ENCODE results near the gene ZC3H10.
A peak's percentile ranks its signal among the peaks of the same experiment; 100 is the strongest.

ZC3H10 gene

DNA sequence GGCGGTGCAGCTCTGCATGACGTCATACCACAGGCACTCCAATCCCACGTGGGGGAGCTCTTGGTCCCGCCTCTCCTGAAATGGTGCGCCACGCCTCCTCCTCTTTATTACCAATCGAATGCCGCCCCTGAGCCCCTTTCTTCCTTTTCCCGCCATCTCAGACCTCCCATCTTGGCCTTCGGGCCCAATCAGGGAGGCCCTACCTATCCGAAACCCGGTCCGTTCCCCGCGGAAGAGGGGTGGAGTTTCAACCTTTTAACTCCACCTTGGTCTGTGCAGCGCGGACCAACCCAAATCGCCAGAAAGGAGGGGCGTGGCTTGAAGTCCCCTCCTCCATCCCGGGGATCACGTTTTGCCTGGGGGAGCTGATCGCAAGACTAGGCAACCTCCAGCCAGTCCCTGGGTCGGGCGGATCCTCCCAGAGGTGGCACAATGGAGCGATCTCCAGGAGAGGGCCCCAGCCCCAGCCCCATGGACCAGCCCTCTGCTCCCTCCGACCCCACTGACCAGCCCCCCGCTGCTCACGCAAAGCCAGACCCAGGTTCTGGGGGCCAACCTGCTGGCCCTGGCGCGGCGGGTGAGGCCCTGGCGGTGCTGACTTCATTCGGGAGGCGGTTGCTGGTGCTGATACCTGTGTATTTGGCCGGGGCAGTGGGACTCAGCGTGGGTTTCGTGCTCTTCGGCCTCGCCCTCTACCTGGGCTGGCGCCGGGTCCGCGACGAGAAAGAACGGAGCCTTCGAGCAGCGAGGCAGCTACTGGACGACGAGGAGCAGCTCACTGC is 10.0 kb downstream of the ZC3H10 start, which contains the start of gene ESYT1:
TSS of gene ESYT1 (plus strand) at position 380 of the 782 bp plus-strand sequence. CDS start at position 433, 53 bp downstream.
- peak; percentile 97 for DNase-seq (ENCODE audit: low read depth)

DNA sequence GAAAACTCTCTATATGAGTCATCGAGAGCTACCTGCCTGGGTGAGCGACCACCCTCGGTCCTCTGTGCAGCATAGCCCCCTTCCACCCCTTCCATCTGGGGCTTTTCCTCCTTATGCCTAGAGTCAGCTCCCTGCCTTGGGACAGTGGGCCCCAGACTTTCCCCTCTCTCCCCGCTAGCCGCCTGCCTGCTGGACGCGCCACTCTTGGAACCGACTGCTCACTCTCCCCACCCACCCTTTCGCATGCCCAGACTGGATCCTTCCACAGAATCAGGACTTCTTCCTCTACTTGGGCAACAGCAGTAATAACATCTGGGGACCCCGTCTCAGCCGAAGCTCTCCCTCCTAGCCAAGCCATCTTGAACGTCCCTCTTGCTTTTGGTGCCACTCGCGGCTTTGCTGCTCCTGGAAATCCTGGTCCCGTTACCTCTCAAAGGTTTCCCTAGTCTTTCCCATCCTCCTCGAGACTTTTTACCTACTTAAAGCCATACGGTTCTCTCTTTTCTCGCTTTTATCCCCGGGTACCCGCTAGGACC is 10.7 kb downstream of the ZC3H10 start:
- DNase-seq (ENCODE audit: low read depth): no peak

- peak; percentile 50 for DNase-seq (ENCODE audit: low read depth)
Observed at GRCh38 chr12:56129206-56129941, 11.3 kb downstream of the ZC3H10 start.

DNA sequence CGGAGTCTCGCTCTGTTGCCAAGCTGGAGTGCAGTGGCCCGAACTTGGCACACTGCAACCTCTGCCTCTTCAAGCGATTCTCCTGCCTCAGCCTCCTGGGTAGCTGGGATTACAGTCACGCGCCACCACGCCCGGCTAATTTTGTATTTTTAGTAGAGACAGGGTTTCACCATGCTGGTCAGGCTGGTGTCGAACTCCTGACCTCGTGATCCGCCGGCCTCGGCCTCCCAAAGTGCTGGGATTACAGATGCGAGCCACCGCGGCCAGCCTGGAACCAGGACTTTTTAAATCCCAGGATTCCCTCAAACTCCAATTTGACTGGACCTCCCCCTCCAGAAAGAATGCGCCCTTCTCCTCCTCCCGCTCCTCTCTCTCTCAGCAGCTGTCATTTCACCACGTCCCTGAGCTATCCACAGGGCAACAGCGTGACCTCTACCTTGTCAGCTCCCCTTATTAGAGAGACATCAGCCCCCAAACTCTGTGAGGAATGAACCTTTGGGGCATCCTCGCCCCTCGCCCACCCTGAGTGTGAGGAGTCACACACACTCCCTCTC is 12.0 kb downstream of the ZC3H10 start:
- no peak for DNase-seq (ENCODE audit: low read depth)

- no peak for DNase-seq (ENCODE audit: low read depth)
Observed at GRCh38 chr12:56130876-56131275, 12.8 kb downstream of the ZC3H10 start.

- DNase-seq (ENCODE audit: low read depth): no peak
Observed at GRCh38 chr12:56134897-56135296, 16.8 kb downstream of the ZC3H10 start.

DNA sequence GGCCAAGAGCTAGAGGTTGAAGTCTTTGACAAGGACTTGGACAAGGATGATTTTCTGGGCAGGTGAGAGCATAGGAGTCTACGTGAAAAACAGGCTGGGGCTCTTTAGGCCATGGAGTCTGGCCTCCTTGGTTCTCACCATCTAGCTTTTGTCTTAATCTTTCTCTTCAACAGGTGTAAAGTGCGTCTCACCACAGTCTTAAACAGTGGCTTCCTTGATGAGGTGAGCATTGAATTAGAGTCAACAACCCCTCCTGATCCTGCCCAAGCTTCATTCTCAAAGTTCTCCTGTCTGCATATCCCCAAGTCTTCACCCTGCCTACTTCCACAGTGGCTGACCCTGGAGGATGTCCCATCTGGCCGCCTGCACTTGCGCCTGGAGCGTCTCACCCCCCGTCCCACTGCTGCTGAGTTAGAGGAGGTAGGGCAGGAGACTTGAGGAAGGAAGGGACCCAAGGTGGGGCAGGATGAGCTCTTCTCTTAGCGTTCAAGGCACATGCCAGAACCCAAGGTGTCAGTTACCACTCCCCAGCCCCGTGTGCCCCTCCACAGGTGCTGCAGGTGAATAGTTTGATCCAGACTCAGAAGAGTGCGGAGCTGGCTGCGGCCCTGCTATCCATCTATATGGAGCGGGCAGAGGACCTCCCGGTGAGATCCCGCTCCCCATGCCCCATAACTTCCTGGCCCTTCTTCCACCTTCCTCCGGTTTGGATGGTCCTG is 19.9 kb downstream of the ZC3H10 start:
- no peak for DNase-seq (ENCODE audit: low read depth)

DNA sequence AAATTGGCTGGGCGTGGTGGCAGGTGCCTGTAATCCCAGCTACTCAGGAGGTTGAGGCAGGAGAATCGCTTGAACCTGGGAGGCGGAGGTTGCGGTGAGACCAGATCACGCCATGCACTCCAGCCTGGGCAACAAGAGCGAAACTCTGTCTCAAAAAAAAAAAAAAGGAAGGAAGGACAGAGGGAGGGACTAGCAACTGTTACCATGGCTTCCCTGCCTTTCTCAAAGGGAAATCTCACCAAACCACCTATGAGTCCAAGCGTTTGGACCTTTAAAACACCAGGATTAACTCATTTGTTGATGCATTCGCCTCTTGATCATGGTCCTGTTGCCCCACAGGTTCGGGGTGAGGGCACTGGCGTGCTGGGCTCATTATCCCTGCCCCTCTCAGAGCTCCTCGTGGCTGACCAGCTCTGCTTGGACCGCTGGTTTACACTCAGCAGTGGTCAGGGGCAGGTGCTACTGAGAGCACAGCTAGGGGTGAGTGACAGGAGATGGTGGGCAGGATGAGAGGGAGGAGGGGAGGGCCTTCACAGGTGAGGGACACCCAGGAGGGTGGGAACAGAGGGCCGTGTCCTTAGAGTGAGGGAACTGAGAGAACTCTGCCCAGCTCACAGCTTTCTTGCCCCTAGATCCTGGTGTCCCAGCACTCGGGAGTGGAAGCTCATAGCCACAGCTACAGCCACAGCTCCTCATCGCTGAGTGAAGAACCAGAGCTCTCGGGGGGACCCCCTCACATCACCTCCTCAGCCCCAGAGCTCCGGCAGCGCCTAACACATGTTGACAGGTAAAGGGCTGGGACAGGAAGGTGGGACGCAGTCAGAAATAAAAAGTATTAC is 24.1 kb downstream of the ZC3H10 start:
- DNase-seq (ENCODE audit: low read depth): no peak

- DNase-seq (ENCODE audit: low read depth): no peak
Observed at GRCh38 chr12:56143217-56143616, 25.2 kb downstream of the ZC3H10 start.

- no peak for DNase-seq (ENCODE audit: low read depth)
Observed at GRCh38 chr12:56143870-56144269, 25.8 kb downstream of the ZC3H10 start.

GRCh38 chr12:56145217-56145616 is 27.2 kb downstream of the ZC3H10 start:
- DNase-seq (ENCODE audit: low read depth): no peak

DNA sequence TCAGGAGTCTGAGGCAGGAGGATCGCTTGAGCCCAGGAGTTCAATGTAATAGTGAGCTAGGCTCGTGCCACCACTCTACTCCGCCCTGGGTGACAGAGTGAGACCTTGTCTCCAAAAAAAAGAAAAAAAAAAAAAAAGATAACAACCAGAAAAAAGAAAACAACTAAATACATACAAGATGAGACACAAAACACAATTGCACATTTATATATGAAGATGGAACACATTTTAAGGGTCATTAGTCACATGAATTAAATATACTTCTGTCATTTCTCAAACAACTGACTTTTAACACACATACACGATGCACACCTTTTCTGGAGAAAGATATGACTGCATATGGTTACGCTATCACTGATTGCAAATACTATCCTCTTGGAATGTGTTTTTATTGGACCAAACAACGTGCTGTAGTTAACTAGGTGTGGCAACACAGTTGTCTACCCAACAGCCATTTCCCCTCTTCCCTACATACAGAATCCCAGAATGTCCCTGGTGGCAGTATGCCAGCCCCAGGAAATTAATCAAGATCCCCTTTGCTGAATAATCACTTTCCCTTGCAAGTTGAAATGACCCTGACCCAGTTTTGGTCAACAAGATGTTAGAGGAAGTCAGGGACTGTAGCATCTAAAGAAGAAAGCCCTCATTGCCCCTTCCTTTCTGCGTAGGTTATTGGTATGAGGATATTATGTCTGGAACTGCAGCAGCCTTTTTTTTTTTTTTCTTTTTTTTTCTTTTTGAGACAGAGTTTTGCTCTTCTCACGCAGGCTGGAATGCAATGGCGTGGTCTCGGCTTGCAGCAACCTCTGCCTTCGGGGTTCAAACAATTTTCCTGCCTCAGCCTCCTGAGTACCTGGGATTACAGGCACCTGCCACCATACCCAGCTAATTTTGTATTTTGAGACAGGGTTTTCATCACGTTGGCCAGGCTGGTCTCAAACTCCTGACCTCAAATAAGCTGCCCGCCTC is 28.7 kb downstream of the ZC3H10 start:
- no peak for DNase-seq (ENCODE audit: low read depth)

GRCh38 chr12:56150563-56150962 is 32.5 kb downstream of the ZC3H10 start:
- no peak for DNase-seq (ENCODE audit: low read depth)

- peak; percentile 54 for DNase-seq (ENCODE audit: low read depth)
Observed at GRCh38 chr12:56151672-56152131, 33.6 kb downstream of the ZC3H10 start.

DNA sequence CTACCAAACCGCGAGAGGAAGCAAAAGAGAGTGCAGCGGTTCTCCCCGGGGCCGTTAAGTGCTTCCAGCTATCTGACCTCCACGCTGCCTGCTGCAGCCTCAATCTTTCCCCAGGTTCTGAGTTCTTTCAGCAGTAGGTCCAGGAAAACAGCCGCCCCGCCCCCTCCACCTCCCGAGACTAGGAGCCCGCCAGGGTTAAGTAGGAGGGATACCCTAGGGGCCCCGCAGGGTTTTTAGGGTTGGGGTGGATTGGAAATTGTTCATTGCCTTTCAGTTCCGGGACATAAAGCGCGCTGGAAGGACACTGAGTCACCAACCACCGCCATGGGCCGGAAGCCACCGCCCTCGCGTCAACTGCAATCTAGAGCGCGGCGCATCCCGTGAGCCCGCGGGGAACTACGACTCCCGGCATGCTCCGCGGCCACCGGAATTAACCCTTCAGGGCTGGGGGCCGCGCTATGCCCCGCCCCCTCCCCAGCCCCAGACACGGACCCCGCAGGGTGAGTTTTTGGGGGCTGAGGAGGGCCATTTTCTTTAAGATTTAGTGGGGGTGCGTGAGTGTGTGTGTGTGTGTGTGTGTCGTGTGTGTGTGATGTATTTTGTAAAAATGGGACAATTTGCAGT is 34.2 kb downstream of the ZC3H10 start, which contains the start of gene MYL6B:
TSS of gene MYL6B (plus strand) at position 456 of the 624 bp plus-strand sequence. CDS start 1,332 bp downstream, outside the sequence.
- peak; percentile 92 for DNase-seq (ENCODE audit: low read depth)

GRCh38 chr12:56152756-56153677 is 35.0 kb downstream of the ZC3H10 start:
- DNase-seq (ENCODE audit: low read depth): no peak

DNA sequence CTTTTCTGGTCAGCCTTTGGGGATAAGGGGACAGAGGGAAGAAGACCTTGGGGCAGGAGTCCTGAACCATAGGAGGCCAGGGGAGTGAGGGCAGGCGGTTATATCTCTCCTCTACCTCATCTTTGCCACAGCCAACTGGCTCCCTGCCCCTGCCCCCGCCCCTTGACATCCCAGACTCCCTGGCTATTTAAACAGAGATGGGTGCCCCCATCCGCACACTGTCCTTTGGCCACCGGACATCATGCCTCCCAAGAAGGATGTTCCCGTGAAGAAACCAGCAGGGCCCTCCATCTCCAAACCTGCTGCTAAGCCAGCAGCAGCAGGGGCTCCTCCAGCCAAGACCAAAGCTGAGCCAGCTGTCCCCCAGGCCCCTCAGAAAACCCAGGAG is 35.6 kb downstream of the ZC3H10 start:
- DNase-seq (ENCODE audit: low read depth): no peak

DNA sequence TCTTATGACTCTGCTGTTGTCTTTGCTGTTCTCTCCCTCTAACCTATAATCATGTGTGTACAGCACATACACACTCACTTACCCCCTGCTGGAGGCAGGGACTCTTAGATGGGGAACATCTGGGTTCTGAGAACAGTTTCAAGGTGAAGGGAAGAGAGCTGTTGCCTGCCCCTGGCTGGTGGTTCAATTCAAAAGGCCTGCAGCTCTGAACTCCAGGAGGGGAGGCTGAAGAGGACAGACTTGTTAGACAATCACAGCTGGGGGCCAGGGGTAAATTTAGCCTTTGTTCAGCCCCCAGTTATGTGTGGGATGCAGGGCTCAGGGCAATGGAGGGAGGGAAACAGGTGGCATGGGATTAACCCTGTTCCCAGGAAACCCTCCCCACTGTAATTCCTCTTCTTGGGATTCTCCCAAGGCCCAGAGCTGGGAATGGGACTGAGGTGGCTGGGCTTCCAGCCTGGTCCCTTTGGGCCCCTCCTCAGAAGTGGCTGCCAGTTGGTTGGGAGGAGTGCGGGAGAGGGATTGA is 36.2 kb downstream of the ZC3H10 start:
- DNase-seq (ENCODE audit: low read depth): no peak

Data from stimulated activated CD4-positive, alpha-beta T cell treated with anti-CD3 and anti-CD28 coated beads, Interleukin-2, amount 100 ng/mL, for 4 hours (primary cell).